ENCODE results near the gene LRRC52. TPM values are rescaled to one million over a fixed set of nuclear protein-coding genes. Genes with fewer than 3 reads are reported as not detected.

LRRC52 gene
- total RNA-seq, 1 experiment from 2014 or later, result not detected

DNA sequence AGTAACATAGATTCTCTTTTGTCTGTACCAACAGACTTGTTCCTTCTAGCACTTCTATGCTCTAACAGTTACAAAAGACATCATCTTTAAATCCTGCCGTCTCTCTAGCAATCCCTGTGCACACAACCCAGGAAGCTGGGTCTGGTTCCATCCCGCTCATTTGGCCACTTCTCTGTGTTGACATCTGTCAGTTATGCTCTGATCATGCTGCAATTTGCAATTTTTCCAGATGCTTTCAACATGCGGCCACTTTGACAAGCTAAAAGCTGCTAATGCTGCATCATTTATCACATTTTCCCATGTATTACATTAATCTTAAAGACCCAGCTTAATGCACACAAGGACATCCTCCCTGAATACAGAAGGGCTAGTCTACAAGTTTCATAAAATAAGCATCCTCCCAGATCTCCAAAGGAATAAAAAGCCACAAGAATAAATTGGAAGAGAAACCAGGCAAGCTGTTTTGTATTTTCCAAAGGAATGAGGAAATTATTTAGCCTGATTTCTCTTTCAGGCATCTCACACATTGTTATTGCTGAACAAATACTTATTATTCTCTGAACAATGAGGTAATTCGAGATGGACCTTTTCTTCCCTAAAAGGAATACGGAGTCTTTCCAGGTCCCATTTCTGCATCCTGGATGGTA, 19.0 kb upstream of the LRRC52 start:
- Histone ChIP-seq H3K9me3 (replicated peaks) (no peaks in the 10 kb centered on the region), H3K36me3 (no peaks in the 10 kb centered on the region), H3K27me3 (replicated peaks) (peaks cover 6% of the 10 kb centered on the region; the same call in 1 of the 2 replicates), H3K27ac (no peak overlapping the region), H3K4me3 (no peak overlapping the region), H3K4me1 (replicated peaks) (no peaks in the 10 kb centered on the region)
- no peak for DNase-seq (ENCODE audit: low read depth in 1 of 2, low spot score in 2 of 2)

DNA sequence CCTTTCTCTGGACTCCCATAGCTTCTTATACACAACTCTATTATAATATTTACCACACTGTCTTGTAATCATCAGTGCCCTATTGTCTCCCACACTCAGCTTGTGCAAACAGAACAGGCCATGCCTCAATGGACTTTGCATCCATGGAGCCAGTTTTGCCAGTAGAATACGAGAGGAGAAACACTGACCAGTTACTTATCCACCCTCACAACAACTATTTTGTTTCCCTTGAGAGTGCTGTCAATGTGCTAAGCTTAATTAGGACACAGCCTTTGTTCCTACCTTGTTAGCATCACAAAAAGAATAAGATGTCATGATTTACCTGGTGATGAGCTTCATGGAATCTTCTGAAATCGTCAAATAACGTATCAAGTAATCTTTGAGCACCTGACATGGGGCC, 18.1 kb upstream of the LRRC52 start:
- Histone ChIP-seq H3K9me3 (replicated peaks) (no peaks in the 10 kb centered on the region), H3K36me3 (no peaks in the 10 kb centered on the region), H3K27ac (no peak overlapping the region), H3K4me3 (no peak overlapping the region), H3K4me1 (replicated peaks) (no peaks in the 10 kb centered on the region), H3K27me3 (replicated peaks) (peaks cover 6% of the 10 kb centered on the region; the same call in 1 of the 2 replicates)
- DNase-seq (ENCODE audit: low read depth in 1 of 2, low spot score in 2 of 2), result no peak

DNA sequence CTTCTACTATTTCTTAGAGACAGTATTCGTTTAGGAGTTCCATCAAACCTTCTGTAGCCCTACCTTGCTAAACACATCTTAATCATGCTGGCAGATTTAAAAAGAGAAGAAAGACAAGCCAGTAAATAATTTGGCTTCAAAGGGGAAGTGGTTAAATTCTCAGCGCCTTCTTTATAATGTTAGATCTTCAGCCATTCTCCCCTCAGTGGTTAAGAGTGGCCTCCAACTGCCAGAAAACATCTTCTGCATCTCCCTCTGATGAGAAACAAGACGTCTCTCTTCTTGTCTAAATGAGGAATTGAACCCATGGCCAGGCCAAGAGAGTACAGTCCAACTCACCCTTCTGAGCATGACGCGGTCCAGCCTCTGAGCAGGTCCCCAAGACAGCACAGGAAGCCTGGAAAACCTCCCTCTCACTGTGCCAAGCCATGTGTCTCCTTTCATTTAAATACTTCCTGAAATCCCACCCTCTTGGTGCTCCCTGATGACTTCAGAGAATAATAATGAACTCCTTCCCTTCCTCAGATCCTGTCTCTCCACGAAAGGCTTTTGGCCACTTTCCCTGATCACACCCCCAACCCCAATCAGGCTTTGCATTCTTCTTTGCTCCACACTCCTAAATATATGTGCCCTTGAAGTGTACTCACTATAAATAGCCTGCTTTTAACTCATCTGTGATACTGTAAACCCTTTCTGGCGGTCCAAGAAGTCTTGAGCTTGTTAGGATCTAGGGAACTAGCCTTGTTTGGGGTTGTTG, 16.4 kb upstream of the LRRC52 start:
- Histone ChIP-seq H3K27me3 (replicated peaks) (no peaks in the 10 kb centered on the region; the same call in 1 of the 2 replicates), H3K4me1 (replicated peaks) (no peaks in the 10 kb centered on the region), H3K9me3 (replicated peaks) (no peaks in the 10 kb centered on the region), H3K36me3 (no peaks in the 10 kb centered on the region), H3K4me3 (no peak overlapping the region), H3K27ac (no peak overlapping the region)
- no peak for DNase-seq (ENCODE audit: low read depth in 1 of 2, low spot score in 2 of 2)

DNA sequence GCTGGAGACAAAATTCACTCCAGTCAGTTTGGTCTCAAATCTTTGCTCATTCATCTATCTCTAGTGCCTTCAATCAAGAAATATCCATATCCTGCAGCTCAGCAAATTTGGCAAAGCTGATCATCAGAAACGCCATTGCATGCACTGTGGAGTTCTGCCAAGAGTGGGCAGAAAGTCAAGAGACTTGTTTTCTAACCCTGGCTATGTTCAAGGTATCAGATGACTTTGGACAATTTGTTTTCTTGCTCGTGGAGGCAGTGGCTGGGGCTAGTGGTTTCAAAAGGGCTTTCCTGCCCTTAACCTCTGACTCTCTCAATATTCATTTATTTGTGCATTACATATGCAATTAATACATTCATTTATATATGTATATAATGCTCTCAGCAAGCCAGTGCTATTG, 12.8 kb upstream of the LRRC52 start:
- no peaks in the 10 kb centered on the region for H3K36me3 ChIP-seq
- H3K27ac ChIP-seq, result no peak overlapping the region
- no peaks in the 10 kb centered on the region for H3K9me3 ChIP-seq (replicated peaks)
- no peak for DNase-seq (ENCODE audit: low read depth in 1 of 2, low spot score in 2 of 2)
- no peaks in the 10 kb centered on the region for H3K27me3 ChIP-seq (replicated peaks)
- H3K4me3 ChIP-seq, result no peak overlapping the region
- H3K4me1 ChIP-seq (replicated peaks), result no peaks in the 10 kb centered on the region

DNA sequence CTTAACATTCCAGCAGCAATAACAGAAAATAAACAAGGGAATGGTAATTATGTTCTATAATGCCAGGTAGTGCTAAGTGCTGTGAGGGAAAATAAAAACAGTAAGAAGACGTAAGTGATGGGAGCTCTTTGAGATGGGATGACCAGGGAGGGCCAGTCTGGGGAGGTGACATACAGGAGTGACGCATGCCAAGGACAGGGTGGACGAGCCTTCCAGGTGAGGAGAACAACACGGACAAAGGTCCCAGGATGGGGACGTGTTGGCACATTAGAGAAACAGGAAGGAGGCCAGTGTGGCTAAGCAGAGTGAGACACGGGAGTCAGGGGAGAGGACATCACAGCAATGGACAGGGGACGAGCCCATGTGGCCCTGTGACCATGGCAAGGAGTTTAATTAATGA, 11.7 kb upstream of the LRRC52 start:
- Histone ChIP-seq H3K4me3 (no peak overlapping the region), H3K4me1 (replicated peaks) (no peaks in the 10 kb centered on the region), H3K36me3 (no peaks in the 10 kb centered on the region), H3K27me3 (replicated peaks) (no peaks in the 10 kb centered on the region), H3K27ac (no peak overlapping the region), H3K9me3 (replicated peaks) (no peaks in the 10 kb centered on the region)
- no peak for DNase-seq (ENCODE audit: low read depth in 1 of 2, low spot score in 2 of 2)

DNA sequence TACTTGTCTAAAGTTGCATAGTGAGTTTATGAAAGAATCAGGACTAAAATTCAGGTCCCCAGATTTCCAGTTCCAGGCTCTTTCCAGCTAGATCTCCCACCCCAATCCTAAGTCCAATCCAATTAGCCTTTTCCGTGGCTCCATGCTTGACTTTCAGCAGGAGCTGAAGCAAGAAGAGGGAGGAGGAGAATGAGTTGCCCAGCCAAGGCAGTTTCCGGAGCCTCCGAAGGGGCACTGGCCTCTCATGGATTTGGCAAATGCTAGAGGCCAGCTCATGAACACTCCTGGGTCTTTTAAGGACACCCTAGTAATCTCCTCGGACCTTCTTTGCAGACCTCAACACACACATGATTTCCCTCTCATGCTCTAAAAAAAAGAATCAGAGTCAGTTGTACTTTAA, 10.5 kb upstream of the LRRC52 start:
- DNase-seq (ENCODE audit: low read depth in 1 of 2, low spot score in 2 of 2), result no peak
- H3K4me3 ChIP-seq, result no peak overlapping the region
- no peaks in the 10 kb centered on the region for H3K9me3 ChIP-seq (replicated peaks)
- no peaks in the 10 kb centered on the region for H3K27me3 ChIP-seq (replicated peaks)
- no peaks in the 10 kb centered on the region for H3K4me1 ChIP-seq (replicated peaks)
- H3K27ac ChIP-seq, result no peak overlapping the region
- H3K36me3 ChIP-seq, result no peaks in the 10 kb centered on the region

DNA sequence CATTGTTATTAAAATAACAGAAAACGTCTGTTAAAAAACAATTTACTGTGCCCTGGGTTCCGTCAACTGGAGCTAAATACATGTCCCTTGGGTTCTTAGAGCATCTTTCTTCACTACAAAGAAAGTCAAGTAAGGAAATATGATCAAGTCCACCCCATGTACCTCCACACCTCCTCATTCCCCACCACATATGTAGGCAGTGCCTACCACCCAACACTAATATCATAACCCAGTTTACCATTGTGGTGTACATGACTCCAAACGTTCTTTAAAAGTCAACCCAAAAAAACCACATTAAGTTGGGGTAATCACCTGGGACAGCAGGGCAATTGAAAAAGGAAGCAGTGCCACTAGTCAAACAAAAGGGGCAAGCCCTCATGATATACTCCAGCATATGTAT, 7.8 kb upstream of the LRRC52 start:
- Histone ChIP-seq H3K4me1 (replicated peaks) (peaks cover 7% of the 10 kb centered on the region; the same call in 1 of the 2 replicates), H3K27me3 (replicated peaks) (no peaks in the 10 kb centered on the region), H3K27ac (no peak overlapping the region), H3K36me3 (no peaks in the 10 kb centered on the region), H3K4me3 (no peak overlapping the region), H3K9me3 (replicated peaks) (no peaks in the 10 kb centered on the region)
- no peak for DNase-seq (ENCODE audit: low read depth in 1 of 2, low spot score in 2 of 2)

DNA sequence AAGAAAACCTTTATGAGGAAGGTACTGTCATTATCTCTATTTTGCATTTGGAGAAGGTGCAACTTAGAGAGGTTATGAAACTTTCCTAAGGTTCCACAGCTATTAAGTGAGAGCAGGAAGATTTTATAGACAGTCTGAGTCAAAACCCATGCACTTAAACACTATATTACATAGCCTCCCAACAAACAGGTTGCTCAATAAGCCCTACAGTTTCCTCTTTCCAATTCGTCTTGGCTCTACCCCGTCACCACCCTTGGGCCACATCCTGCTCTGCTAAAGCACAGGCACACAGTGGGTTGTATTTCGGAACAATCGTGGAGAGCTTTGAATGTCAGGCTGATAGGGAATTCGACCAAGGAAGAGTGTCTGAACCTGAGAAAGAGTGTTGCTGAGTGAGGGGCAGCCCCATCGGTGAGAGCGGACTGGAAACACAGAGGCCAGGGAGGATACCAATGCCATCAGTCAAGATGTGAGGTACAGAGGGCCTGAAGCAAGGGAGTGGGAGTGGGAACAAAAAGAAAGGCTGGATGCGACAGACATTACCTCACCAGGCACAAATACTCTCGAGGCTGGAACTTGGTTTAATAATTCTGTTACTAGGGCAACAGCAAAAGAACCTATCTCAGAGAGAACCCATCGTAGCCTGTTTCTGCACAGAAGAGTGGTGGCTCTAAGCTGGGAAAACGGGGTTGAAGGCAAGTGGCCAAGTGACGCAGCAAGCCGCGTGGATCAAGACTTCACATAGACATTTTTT, 6.3 kb upstream of the LRRC52 start:
- Histone ChIP-seq H3K36me3 (no peaks in the 10 kb centered on the region), H3K27me3 (replicated peaks) (no peaks in the 10 kb centered on the region), H3K9me3 (replicated peaks) (no peaks in the 10 kb centered on the region), H3K27ac (no peak overlapping the region), H3K4me1 (replicated peaks) (peaks cover 7% of the 10 kb centered on the region; the same call in 1 of the 2 replicates), H3K4me3 (no peak overlapping the region)
- DNase-seq (ENCODE audit: low read depth in 1 of 2, low spot score in 2 of 2), result no peak

DNA sequence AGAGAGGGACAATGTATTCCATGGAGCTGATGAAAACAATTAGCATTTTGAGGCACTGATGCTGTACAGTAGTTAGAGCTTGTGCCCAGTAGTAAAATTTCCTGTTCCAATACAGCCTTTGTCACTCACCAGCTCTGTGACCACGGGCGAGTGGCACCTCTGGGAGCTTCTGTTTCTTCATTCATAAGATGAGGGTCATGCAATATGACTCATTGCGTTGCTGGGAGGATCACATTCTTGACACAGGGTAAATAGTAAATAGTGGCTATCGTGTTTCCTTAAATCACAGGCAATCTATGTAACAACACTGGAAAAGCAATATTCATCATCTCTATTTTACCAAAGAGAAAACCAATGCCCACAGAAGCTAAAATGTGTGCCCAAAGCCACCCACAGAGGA, 4.5 kb upstream of the LRRC52 start:
- no peaks in the 10 kb centered on the region for H3K36me3 ChIP-seq
- peaks cover 7% of the 10 kb centered on the region; the same call in 1 of the 2 replicates for H3K4me1 ChIP-seq (replicated peaks)
- no peak overlapping the region for H3K4me3 ChIP-seq
- DNase-seq (ENCODE audit: low read depth in 1 of 2, low spot score in 2 of 2), result peak; percentile 19 to 45
- no peak overlapping the region for H3K27ac ChIP-seq
- no peaks in the 10 kb centered on the region for H3K9me3 ChIP-seq (replicated peaks)
- H3K27me3 ChIP-seq (replicated peaks), result no peaks in the 10 kb centered on the region

DNA sequence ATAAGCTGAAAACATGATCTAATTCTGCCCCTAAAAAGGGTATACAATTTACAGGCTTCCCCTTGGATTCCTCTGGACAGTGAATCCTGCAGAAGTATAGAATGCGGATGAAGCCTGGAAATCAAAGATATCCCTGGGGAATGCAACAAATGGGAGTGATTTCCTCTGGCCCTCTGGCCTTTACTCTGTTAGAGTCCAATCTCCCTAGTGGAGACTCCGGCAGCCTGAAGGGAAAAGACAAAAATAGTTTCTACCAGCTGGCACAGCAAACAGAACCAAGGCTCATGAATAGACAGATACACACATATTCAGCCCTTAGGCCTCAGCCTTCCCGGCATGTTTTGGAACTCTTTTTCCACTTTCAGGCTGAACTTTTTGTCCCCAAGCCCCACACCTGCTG, 3.9 kb upstream of the LRRC52 start:
- no peaks in the 10 kb centered on the region for H3K36me3 ChIP-seq
- H3K27me3 ChIP-seq (replicated peaks), result no peaks in the 10 kb centered on the region
- no peak overlapping the region for H3K27ac ChIP-seq
- no peaks in the 10 kb centered on the region for H3K9me3 ChIP-seq (replicated peaks)
- H3K4me3 ChIP-seq, result no peak overlapping the region
- H3K4me1 ChIP-seq (replicated peaks), result peaks cover 7% of the 10 kb centered on the region; the same call in 1 of the 2 replicates
- DNase-seq (ENCODE audit: low read depth in 1 of 2, low spot score in 2 of 2), result no peak

DNA sequence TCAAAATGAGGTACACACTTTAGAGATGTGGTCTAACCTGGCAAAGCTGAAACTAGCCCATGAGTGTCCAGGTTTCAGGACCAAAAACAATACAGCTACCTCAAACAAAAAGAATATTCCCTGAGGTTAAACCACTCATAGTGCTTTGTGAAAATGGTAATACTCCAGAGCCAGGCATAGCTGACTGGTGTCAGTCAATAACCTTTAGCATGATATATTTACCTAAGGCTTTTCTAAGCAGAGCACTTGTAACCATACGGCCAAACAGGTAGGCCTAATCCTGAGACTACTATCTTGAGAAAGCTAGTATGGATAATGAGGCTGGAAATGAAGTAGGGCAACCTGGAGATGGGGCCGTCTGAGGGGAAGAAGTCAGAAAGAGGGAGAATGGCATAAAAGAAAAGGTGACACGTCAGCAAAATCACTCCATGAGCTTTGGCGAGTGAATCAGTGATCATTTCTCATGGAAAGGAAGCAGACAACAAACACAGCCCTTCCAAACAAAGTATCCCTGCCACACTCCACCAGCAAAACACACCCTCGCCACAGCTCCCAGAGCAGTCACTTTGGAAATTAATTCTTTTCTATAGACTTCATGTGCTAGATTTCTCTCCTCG, 1.7 kb upstream of the LRRC52 start:
- Histone ChIP-seq H3K4me1 (replicated peaks) (peaks cover 7% of the 10 kb centered on the region; the same call in 1 of the 2 replicates), H3K4me3 (no peak overlapping the region), H3K36me3 (no peaks in the 10 kb centered on the region), H3K9me3 (replicated peaks) (no peaks in the 10 kb centered on the region), H3K27ac (no peak overlapping the region), H3K27me3 (replicated peaks) (no peaks in the 10 kb centered on the region)
- no peak for DNase-seq (ENCODE audit: low read depth in 1 of 2, low spot score in 2 of 2)

DNA sequence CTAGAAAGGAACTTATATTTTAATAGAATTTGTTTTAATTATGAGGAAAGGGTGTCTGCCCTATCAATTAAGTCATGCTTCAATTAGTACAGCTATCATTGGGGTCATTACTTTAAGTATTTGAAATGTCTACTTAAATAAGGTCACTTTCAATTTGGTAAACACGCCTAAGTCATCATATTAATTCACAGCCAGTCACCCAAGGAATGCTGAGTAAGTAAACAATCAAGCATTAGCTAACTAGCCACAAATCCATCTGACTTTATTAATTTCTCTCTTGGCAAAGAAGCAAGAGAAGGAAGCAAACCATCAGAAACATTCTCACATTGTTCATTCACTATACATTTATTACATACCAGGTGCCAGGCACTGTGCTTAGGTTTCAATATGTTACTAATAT, 1.2 kb upstream of the LRRC52 start:
- Histone ChIP-seq H3K36me3 (no peaks in the 10 kb centered on the region), H3K9me3 (replicated peaks) (no peaks in the 10 kb centered on the region), H3K4me1 (replicated peaks) (peaks cover 7% of the 10 kb centered on the region; the same call in 1 of the 2 replicates), H3K27ac (no peak overlapping the region), H3K27me3 (replicated peaks) (no peaks in the 10 kb centered on the region), H3K4me3 (no peak overlapping the region)
- no peak for DNase-seq (ENCODE audit: low read depth in 1 of 2, low spot score in 2 of 2)

DNA sequence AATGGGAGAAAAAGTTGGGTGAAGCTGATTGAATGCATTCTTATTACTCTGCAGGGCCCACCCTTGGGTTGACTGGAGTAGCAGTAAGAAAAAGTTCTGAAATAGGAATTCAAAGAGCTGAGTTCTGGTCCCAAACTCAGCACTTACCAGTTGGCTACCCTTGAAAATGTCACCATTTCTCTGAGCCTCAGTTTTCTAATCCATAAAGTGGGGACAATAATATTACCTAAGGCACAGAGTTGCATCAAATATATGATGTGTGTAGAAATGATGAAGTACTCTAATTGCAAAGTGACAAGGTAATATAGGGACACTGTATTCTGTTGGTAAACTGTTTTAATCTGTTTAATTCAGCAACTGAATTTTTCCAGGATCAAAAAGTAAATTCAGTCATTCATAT, 1.2 kb downstream of the LRRC52 start:
- Histone ChIP-seq H3K36me3 (no peaks in the 10 kb centered on the region), H3K27ac (no peak overlapping the region), H3K4me3 (no peak overlapping the region), H3K27me3 (replicated peaks) (no peaks in the 10 kb centered on the region), H3K9me3 (replicated peaks) (no peaks in the 10 kb centered on the region), H3K4me1 (replicated peaks) (no peaks in the 10 kb centered on the region)
- DNase-seq (ENCODE audit: low read depth in 1 of 2, low spot score in 2 of 2), result no peak
